DND-41 (cell line): ENCODE results near the gene HDLBP.

Source experiments
- ATAC-seq: fragments of 200-7000 bp; cut with Tn5 transposase; 3 replicates; pipeline ENCODE4 v1.9.1; 2021; ENCODE audit warnings: low read depth; ENCODE audit not compliant: insufficient read depth
- DNase-seq: peaks from one replicate; pipeline ENCODE4 v3.0.0-alpha.2; 2020
- H2AFZ ChIP-seq: 2 replicates; pipeline ENCODE4 v1.6.0; 2012; ENCODE audit warnings: low read depth, low read length
- H3K27ac ChIP-seq: 2 replicates; pipeline ENCODE4 v1.5.1; 2012; ENCODE audit warnings: low read length, inconsistent platforms
- H3K27me3 ChIP-seq: fragments of 200-600 bp; sonication (generic); 2 replicates; pipeline ENCODE4 v1.6.0; 2012; ENCODE audit warnings: low read length, mild to moderate bottlenecking, inconsistent platforms; ENCODE audit not compliant: insufficient read depth, poor library complexity
- H3K36me3 ChIP-seq: 2 replicates; pipeline ENCODE4 v1.5.1; 2012; ENCODE audit warnings: low read length, inconsistent platforms; ENCODE audit not compliant: insufficient read depth
- H3K4me1 ChIP-seq: 2 replicates; pipeline ENCODE4 v1.5.1; 2012; ENCODE audit warnings: mild to moderate bottlenecking, low read length; ENCODE audit not compliant: insufficient read depth
- H3K4me2 ChIP-seq: 2 replicates; pipeline ENCODE4 v1.6.0; 2012; ENCODE audit warnings: mild to moderate bottlenecking, moderate library complexity, low read length, inconsistent platforms; ENCODE audit not compliant: insufficient read depth
- H3K4me3 ChIP-seq, 2 experiments: fragments of 200-600 bp in 1 of 2; shearing (Covaris generic) in 1 of 2; 2 replicates each; pipeline ENCODE4 v1.5.1; 2012 to 2016; ENCODE audit warnings: inconsistent platforms in 2 of 2, low read length in 2 of 2, mild to moderate bottlenecking in 2 of 2, low read depth in 1 of 2, moderate library complexity in 1 of 2
- H3K79me2 ChIP-seq: 2 replicates; pipeline ENCODE4 v1.6.0; 2012; ENCODE audit warnings: low read length, inconsistent platforms; ENCODE audit not compliant: insufficient read depth
- H3K9ac ChIP-seq: 2 replicates; pipeline ENCODE4 v1.6.0; 2012; ENCODE audit warnings: low read depth, mild to moderate bottlenecking, inconsistent platforms, low read length, moderate library complexity
- H3K9me3 ChIP-seq: 2 replicates; pipeline ENCODE4 v1.5.1; 2012; ENCODE audit warnings: low read length, moderate library complexity, mild to moderate bottlenecking, inconsistent platforms; ENCODE audit not compliant: insufficient read depth, severe bottlenecking
- H4K20me1 ChIP-seq: 2 replicates; pipeline ENCODE4 v1.6.0; 2012; ENCODE audit warnings: low read length; ENCODE audit not compliant: insufficient read depth
- CTCF ChIP-seq: IDR thresholded peaks from 2 replicates; pipeline ENCODE4 v1.5.1; 2012; ENCODE audit warnings: borderline replicate concordance, low read length, moderate library complexity, mild to moderate bottlenecking; ENCODE audit not compliant: poor library complexity, severe bottlenecking; ENCODE audit errors: extremely low read depth
- EZH2 ChIP-seq: IDR thresholded peaks from 3 replicates; pipeline ENCODE4 v1.6.1; 2012; ENCODE audit warnings: borderline replicate concordance, low read depth, mild to moderate bottlenecking, moderate library complexity, low read length, inconsistent platforms; ENCODE audit not compliant: severe bottlenecking

Gene HDLBP

GRCh38 chr2:241308267-241308666 is 7.2 kb downstream of the HDLBP start:
- no peak for DNase-seq
- H3K9me3 ChIP-seq, result no peaks in the 10 kb centered on the region
- TF ChIP-seq EZH2, result no peak
- TF ChIP-seq CTCF, result no peak
- peaks cover 44% of the 10 kb centered on the region for H3K4me1 ChIP-seq
- no peak overlapping the region for H3K27ac ChIP-seq
- no peak for ATAC-seq
- H3K9ac ChIP-seq, result no peak overlapping the region
- peaks cover 69% of the 10 kb centered on the region for H4K20me1 ChIP-seq
- H3K27me3 ChIP-seq, result no peaks in the 10 kb centered on the region
- H3K79me2 ChIP-seq, result peaks cover 100% of the 10 kb centered on the region
- H2AFZ ChIP-seq, result no peak overlapping the region
- no peak overlapping the region for H3K4me2 ChIP-seq
- H3K36me3 ChIP-seq, result peaks cover 10% of the 10 kb centered on the region
- H3K4me3 ChIP-seq, result no peak overlapping the region

- Histone ChIP-seq H3K9me3 (no peaks in the 10 kb centered on the region), H3K27me3 (no peaks in the 10 kb centered on the region), H3K4me2 (no peak overlapping the region), H3K4me3 (no peak overlapping the region), H3K36me3 (peaks cover 10% of the 10 kb centered on the region), H2AFZ (no peak overlapping the region), H4K20me1 (peaks cover 72% of the 10 kb centered on the region), H3K27ac (no peak overlapping the region), H3K79me2 (peaks cover 100% of the 10 kb centered on the region), H3K9ac (no peak overlapping the region), H3K4me1 (peaks cover 32% of the 10 kb centered on the region)
- ATAC-seq (no peak), DNase-seq (no peak)
- TF ChIP-seq EZH2, result no peak
- no peak for TF ChIP-seq CTCF
Observed at GRCh38 chr2:241307055-241307454, 8.4 kb downstream of the HDLBP start.

GRCh38 chr2:241304039-241304670 is 11.3 kb downstream of the HDLBP start:
- H4K20me1 ChIP-seq, result peaks cover 75% of the 10 kb centered on the region
- TF ChIP-seq EZH2, result no peak
- no peak for TF ChIP-seq CTCF
- H3K36me3 ChIP-seq, result peaks cover 9% of the 10 kb centered on the region
- H3K27ac ChIP-seq, result no peak overlapping the region
- H3K9me3 ChIP-seq, result no peaks in the 10 kb centered on the region
- H2AFZ ChIP-seq, result no peak overlapping the region
- H3K79me2 ChIP-seq, result peaks cover 98% of the 10 kb centered on the region
- DNase-seq (no peak), ATAC-seq (no peak)
- H3K27me3 ChIP-seq, result no peaks in the 10 kb centered on the region
- H3K4me2 ChIP-seq, result no peak overlapping the region
- H3K4me1 ChIP-seq, result peaks cover 16% of the 10 kb centered on the region
- H3K4me3 ChIP-seq, result no peak overlapping the region
- H3K9ac ChIP-seq, result no peak overlapping the region
